Esophagus muscularis mucosa (tissue), 4 donors: ENCODE results near the gene AGAP1. TPM values are rescaled to one million over a fixed set of nuclear protein-coding genes. Genes with fewer than 3 reads are reported as not detected.

ENCODE experiments used
- DNase-seq: peaks from one replicate; pipeline ENCODE4 v3.0.0-alpha.2; 2017; ENCODE audit errors: extremely low spot score
- H3K27ac ChIP-seq, 4 donors: fragments of 200-600 bp; sonication (generic); replicated peaks in 1 of 4; 1 replicate in 3 of 4; 2 replicates in 1 of 4; pipeline ENCODE4 v1.5.1; 2016 to 2019; ENCODE audit warnings: mild to moderate bottlenecking in 1 of 4
- H3K27me3 ChIP-seq, 4 donors: fragments of 200-600 bp; sonication (generic); one replicate each; pipeline versions ENCODE4 v1.5.1 to v1.6.0; 2016 to 2019
- H3K36me3 ChIP-seq, 4 donors: fragments of 200-600 bp; sonication (generic); one replicate each; pipeline ENCODE4 v1.5.1; 2016 to 2019
- H3K4me1 ChIP-seq, 4 donors: fragments of 200-600 bp; sonication (generic); one replicate each; pipeline ENCODE4 v1.5.1; 2016 to 2019
- H3K4me3 ChIP-seq, 4 donors: fragments of 200-600 bp; sonication (generic); 1 replicate in 2 of 4; 2 replicates in 2 of 4; pipeline ENCODE4 v1.5.1; 2016 to 2019; ENCODE audit warnings: mild to moderate bottlenecking in 4 of 4, moderate library complexity in 1 of 4
- H3K9me3 ChIP-seq, 4 donors: fragments of 200-600 bp; sonication (generic); 1 replicate in 3 of 4; 2 replicates in 1 of 4; pipeline ENCODE4 v1.5.1; 2016 to 2019
- EP300 ChIP-seq: sonication (generic); formaldehyde crosslinking; IDR thresholded peaks from one replicate; pipeline ENCODE4 v1.6.1; 2017; ENCODE audit warnings: antibody characterized with exemption
- POLR2A ChIP-seq: fragments of 450-650 bp; IDR thresholded peaks from one replicate; pipeline ENCODE4 v1.6.1; 2017; ENCODE audit warnings: antibody characterized with exemption, moderate library complexity, mild to moderate bottlenecking, low read depth
- POLR2AphosphoS5 ChIP-seq, 2 donors: sonication (generic); formaldehyde crosslinking; IDR thresholded peaks; one replicate each; pipeline ENCODE4 v1.6.1; 2017; ENCODE audit warnings: antibody characterized with exemption in 2 of 2
- WGBS: methylation state at CpG from one replicate; pipeline ENCODE4 v1.1.5; 2018; 5-methylcytosine and 5-hydroxymethylcytosine counted together
- intact Hi-C: fragments of 100-400 bp; cut with DNase I; formaldehyde crosslinking; loops from one replicate; pipeline ENCODE4 v1.15.1; 2023
- total RNA-seq, 4 donors: library from RNA; depleted of rRNA; stranded (reverse); fragments of >200 nt; gene quantifications; one replicate each; pipeline versions ENCODE4 v1.1.0 to v1.2.1, GENCODE V29; 2016
- TF ChIP-seq, protein P1 (sequence below), 3 experiments: fragments of 200-600 bp in 2 of 3; fragments of 450-650 bp in 1 of 3; sonication (generic) in 2 of 3; IDR thresholded peaks; one replicate each; pipeline ENCODE4 v1.5.1; 2017 to 2019; ENCODE audit warnings: antibody characterized with exemption in 3 of 3, mild to moderate bottlenecking in 2 of 3, moderate library complexity in 1 of 3

AGAP1 gene
- total RNA-seq, 4 donors from 2014 or later: 37.9 to 62.4 (median 47.2) TPM

DNA sequence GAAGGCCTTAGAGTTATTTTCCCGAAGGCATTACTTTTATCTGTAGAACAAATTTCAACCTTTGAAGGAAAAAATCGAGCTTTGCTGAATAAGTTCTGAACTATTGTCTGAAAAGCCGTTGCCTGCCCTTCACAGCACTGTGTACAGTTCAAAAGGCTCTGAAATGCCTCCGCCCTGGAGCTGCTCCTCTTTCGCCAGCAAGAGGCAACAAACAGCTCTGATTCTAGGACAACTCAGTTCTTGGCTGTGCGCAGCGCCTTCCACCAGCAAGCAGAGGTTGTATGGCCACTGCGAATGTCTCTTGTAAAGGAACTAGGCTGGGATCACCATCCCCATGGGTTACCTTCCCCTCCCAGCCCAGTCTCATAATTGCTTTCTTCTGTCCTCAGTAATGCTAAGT, 365.8 kb downstream of the AGAP1 start:
- Histone ChIP-seq H3K27me3 (no peaks in the 10 kb centered on the region), H3K9me3 (no peaks in the 10 kb centered on the region), H3K36me3 (no peaks in the 10 kb centered on the region), H3K4me1 (peaks cover 0 to 6% (median 0%) of the 10 kb centered on the region in 4 donors), H3K27ac (no peak overlapping the region), H3K4me3 (no peak overlapping the region)
- 83% methylated on average over 8 of the region's 8 CpGs for WGBS
- no peak for DNase-seq
- intact Hi-C loops: no loop called here
- TF ChIP-seq POLR2A (no peak), EP300 (no peak), POLR2AphosphoS5 (IDR thresholded peaks at IDR 0.05) (no peak)
- TF ChIP-seq, protein P1, sequence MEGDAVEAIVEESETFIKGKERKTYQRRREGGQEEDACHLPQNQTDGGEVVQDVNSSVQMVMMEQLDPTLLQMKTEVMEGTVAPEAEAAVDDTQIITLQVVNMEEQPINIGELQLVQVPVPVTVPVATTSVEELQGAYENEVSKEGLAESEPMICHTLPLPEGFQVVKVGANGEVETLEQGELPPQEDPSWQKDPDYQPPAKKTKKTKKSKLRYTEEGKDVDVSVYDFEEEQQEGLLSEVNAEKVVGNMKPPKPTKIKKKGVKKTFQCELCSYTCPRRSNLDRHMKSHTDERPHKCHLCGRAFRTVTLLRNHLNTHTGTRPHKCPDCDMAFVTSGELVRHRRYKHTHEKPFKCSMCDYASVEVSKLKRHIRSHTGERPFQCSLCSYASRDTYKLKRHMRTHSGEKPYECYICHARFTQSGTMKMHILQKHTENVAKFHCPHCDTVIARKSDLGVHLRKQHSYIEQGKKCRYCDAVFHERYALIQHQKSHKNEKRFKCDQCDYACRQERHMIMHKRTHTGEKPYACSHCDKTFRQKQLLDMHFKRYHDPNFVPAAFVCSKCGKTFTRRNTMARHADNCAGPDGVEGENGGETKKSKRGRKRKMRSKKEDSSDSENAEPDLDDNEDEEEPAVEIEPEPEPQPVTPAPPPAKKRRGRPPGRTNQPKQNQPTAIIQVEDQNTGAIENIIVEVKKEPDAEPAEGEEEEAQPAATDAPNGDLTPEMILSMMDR (IDR thresholded peaks at IDR 0.05): no peak

GRCh38 chr2:235860111-235860510, 366.3 kb downstream of the AGAP1 start:
- no peaks in the 10 kb centered on the region for H3K9me3 ChIP-seq
- TF ChIP-seq POLR2AphosphoS5 (IDR thresholded peaks at IDR 0.05): no peak
- TF ChIP-seq EP300: no peak
- TF ChIP-seq, protein P1 (IDR thresholded peaks at IDR 0.05): no peak
- TF ChIP-seq POLR2A: no peak
- no peak overlapping the region for H3K4me3 ChIP-seq
- no peaks in the 10 kb centered on the region for H3K36me3 ChIP-seq
- H3K27me3 ChIP-seq: no peaks in the 10 kb centered on the region
- intact Hi-C loops: no loop called here
- 79% methylated on average over 5 of the region's 5 CpGs for WGBS
- no peak for DNase-seq
- H3K4me1 ChIP-seq: peaks cover 0 to 6% (median 0%) of the 10 kb centered on the region in 4 donors
- H3K27ac ChIP-seq: no peak overlapping the region

DNA sequence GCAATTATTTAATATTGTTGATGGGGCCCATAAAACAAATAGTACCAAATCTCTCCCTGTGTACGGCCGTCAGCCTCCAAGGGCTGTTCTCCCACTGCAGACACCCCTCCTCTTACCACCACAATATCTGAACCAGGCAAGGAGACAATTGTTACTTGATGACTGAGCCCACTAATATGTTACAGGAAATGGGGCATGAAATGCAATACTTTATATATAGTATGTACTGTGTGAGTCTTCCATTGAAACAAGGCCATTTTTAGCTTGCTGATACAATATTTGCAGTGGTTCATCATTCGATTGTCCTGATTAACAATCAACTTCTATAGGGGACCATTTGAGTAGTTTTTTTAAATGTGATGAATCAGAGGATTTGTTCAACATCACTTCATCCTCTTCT, 367.0 kb downstream of the AGAP1 start:
- H3K27ac ChIP-seq: no peak overlapping the region
- no peaks in the 10 kb centered on the region for H3K9me3 ChIP-seq
- no peaks in the 10 kb centered on the region for H3K36me3 ChIP-seq
- TF ChIP-seq, protein P1 (IDR thresholded peaks at IDR 0.05): no peak
- TF ChIP-seq EP300 (no peak), POLR2A (no peak)
- intact Hi-C loops: no loop called here
- DNase-seq: no peak
- peaks cover 0 to 6% (median 0%) of the 10 kb centered on the region in 4 donors for H3K4me1 ChIP-seq
- no peak overlapping the region for H3K4me3 ChIP-seq
- no peaks in the 10 kb centered on the region for H3K27me3 ChIP-seq
- WGBS: 94% methylated on average over 3 of the region's 3 CpGs

- intact Hi-C loops: no loop called here
- H3K27me3 ChIP-seq: no peaks in the 10 kb centered on the region
- no peak for DNase-seq
- no peak overlapping the region for H3K27ac ChIP-seq
- no peaks in the 10 kb centered on the region for H3K36me3 ChIP-seq
- peaks cover 0 to 6% (median 0%) of the 10 kb centered on the region in 4 donors for H3K4me1 ChIP-seq
- TF ChIP-seq, protein P1 (IDR thresholded peaks at IDR 0.05): no peak
- TF ChIP-seq POLR2AphosphoS5 (IDR thresholded peaks at IDR 0.05) (no peak), EP300 (no peak), POLR2A (no peak)
- no peaks in the 10 kb centered on the region for H3K9me3 ChIP-seq
- no peak overlapping the region for H3K4me3 ChIP-seq
- WGBS: 92% methylated on average over 2 of the region's 3 CpGs
Observed at GRCh38 chr2:235861383-235861782, 367.5 kb downstream of the AGAP1 start.

- Histone ChIP-seq H3K4me1 (peaks cover 0 to 6% (median 1%) of the 10 kb centered on the region in 4 donors), H3K4me3 (no peak overlapping the region), H3K36me3 (no peaks in the 10 kb centered on the region)
Observed at GRCh38 chr2:235863414-235863813, 369.6 kb downstream of the AGAP1 start.

More at GRCh38 chr2:235863414-235863813, 369.6 kb downstream of the AGAP1 start:
- 94% methylated on average over 11 of the region's 11 CpGs for WGBS
- H3K27me3 ChIP-seq: no peaks in the 10 kb centered on the region
- no peaks in the 10 kb centered on the region for H3K9me3 ChIP-seq
- H3K27ac ChIP-seq: no peak overlapping the region
- no peak for DNase-seq
- intact Hi-C loops: no loop called here
- TF ChIP-seq, protein P1 (IDR thresholded peaks at IDR 0.05): no peak
- no peak for TF ChIP-seq POLR2A
- no peak for TF ChIP-seq EP300
- TF ChIP-seq POLR2AphosphoS5 (IDR thresholded peaks at IDR 0.05): no peak
